ENCODE data around the gene PTPRS. TPM values are rescaled to one million over a fixed set of nuclear protein-coding genes. Genes with fewer than 3 reads are reported as not detected.

The PTPRS gene
- total RNA-seq, 1 experiment from 2014 or later: 15.0 TPM

GRCh38 chr19:5292822-5293611, 47.6 kb downstream of the PTPRS start:
- no TSS peak for BruUV-seq (replicated peaks)
- H3K27me3 Mint-ChIP-seq (ENCODE audit: insufficient read depth, unreplicated experiment): no peaks in the 10 kb centered on the region
- POLR2A ChIA-PET: interaction anchor here (0.6 to 1.0 kb wide), 4 partner anchors 10 to 26 kb away, joined by 3 to 5 read pairs (median 3); no protein-coding TSS in a partner anchor
- CTCF ChIA-PET: interaction anchor here (0.5 to 0.6 kb wide), 2 partner anchors 283 to 286 kb away, joined by 3 to 4 read pairs; no protein-coding TSS in a partner anchor
- H3K9me3 Mint-ChIP-seq (ENCODE audit: unreplicated experiment): no peaks in the 10 kb centered on the region
- H3K4me3 Mint-ChIP-seq (ENCODE audit: unreplicated experiment): peak overlapping the region; percentile 71
- TF ChIP-seq CTCF (IDR thresholded peaks at IDR 0.05; ENCODE audit: unreplicated experiment): no peak
- peak; percentile 68 for DNase-seq (ENCODE audit: unreplicated experiment)
- intact Hi-C loops (cut with micrococcal nuclease): no loop called here
- H3K27ac Mint-ChIP-seq (ENCODE audit: low read depth, unreplicated experiment): no peak overlapping the region
- H3K36me3 Mint-ChIP-seq (ENCODE audit: insufficient read depth, unreplicated experiment): no peaks in the 10 kb centered on the region
- H3K4me1 Mint-ChIP-seq (ENCODE audit: insufficient read depth, unreplicated experiment): peaks cover 5% of the 10 kb centered on the region

- no peaks in the 10 kb centered on the region for H3K27me3 Mint-ChIP-seq (ENCODE audit: insufficient read depth, unreplicated experiment)
- TF ChIP-seq CTCF (IDR thresholded peaks at IDR 0.05; ENCODE audit: unreplicated experiment): no peak
- H3K27ac Mint-ChIP-seq (ENCODE audit: low read depth, unreplicated experiment): no peak overlapping the region
- peak overlapping the region; percentile 71 for H3K4me3 Mint-ChIP-seq (ENCODE audit: unreplicated experiment)
- CTCF ChIA-PET: interaction anchor here (0.6 kb wide), 1 partner anchor 284 kb away, joined by 3 read pairs; no protein-coding TSS in a partner anchor
- H3K9me3 Mint-ChIP-seq (ENCODE audit: unreplicated experiment): no peaks in the 10 kb centered on the region
- DNase-seq (ENCODE audit: unreplicated experiment): no peak
- no peaks in the 10 kb centered on the region for H3K36me3 Mint-ChIP-seq (ENCODE audit: insufficient read depth, unreplicated experiment)
- intact Hi-C loops (cut with micrococcal nuclease): no loop called here
- POLR2A ChIA-PET: interaction anchor here (1.0 kb wide), 1 partner anchor 27 kb away, joined by 3 read pairs; no protein-coding TSS in a partner anchor
- TSS peak; percentile 60 for BruUV-seq (replicated peaks)
- H3K4me1 Mint-ChIP-seq (ENCODE audit: insufficient read depth, unreplicated experiment): peaks cover 5% of the 10 kb centered on the region
Observed at GRCh38 chr19:5292453-5292821, 48.2 kb downstream of the PTPRS start.

- H3K4me3 Mint-ChIP-seq (ENCODE audit: unreplicated experiment): peak overlapping the region; percentile 71
- H3K27ac Mint-ChIP-seq (ENCODE audit: low read depth, unreplicated experiment): no peak overlapping the region
- peaks cover 10% of the 10 kb centered on the region for H3K4me1 Mint-ChIP-seq (ENCODE audit: insufficient read depth, unreplicated experiment)
- CTCF ChIA-PET: no interaction called here
- H3K9me3 Mint-ChIP-seq (ENCODE audit: unreplicated experiment): no peaks in the 10 kb centered on the region
- POLR2A ChIA-PET: interaction anchor here (1.0 kb wide), 1 partner anchor 27 kb away, joined by 3 read pairs; no protein-coding TSS in a partner anchor
- BruUV-seq (replicated peaks): no TSS peak
- no peak for TF ChIP-seq CTCF (IDR thresholded peaks at IDR 0.05; ENCODE audit: unreplicated experiment)
- intact Hi-C loops (cut with micrococcal nuclease): no loop called here
- H3K36me3 Mint-ChIP-seq (ENCODE audit: insufficient read depth, unreplicated experiment): no peaks in the 10 kb centered on the region
- H3K27me3 Mint-ChIP-seq (ENCODE audit: insufficient read depth, unreplicated experiment): no peaks in the 10 kb centered on the region
- no peak for DNase-seq (ENCODE audit: unreplicated experiment)
Observed at GRCh38 chr19:5291588-5292193, 48.9 kb downstream of the PTPRS start.

Other genes starting within 250 kb of the PTPRS start
- not detected in 2 replicates for gene ZNRF4, start 114.6 kb upstream of the PTPRS start, total RNA-seq (2022)
- 0.20 and 0.21 TPM in 2 replicates for gene TINCR, start 227.1 kb upstream of the PTPRS start, total RNA-seq (2022)

Data from MCF 10A (cell line).